Vagina (tissue), 2 donors: ENCODE measurements around the gene GAA.

Experiments used
- CTCF ChIP-seq, 3 experiments: fragments of 450-650 bp in 2 of 3; fragments of 200-600 bp in 1 of 3; sonication (generic) in 1 of 3; IDR thresholded peaks; one replicate each; pipeline ENCODE4 v1.5.1; 2017 to 2019; ENCODE audit warnings: antibody characterized with exemption in 3 of 3, mild to moderate bottlenecking in 2 of 3, moderate library complexity in 2 of 3
- POLR2AphosphoS5 ChIP-seq, 2 donors: sonication (generic); formaldehyde crosslinking; IDR thresholded peaks; one replicate each; pipeline ENCODE4 v1.9.0; 2017; ENCODE audit warnings: antibody characterized with exemption in 2 of 2, mild to moderate bottlenecking in 2 of 2, low read depth in 1 of 2; ENCODE audit not compliant: insufficient read depth in 1 of 2

- TF ChIP-seq CTCF (IDR thresholded peaks at IDR 0.05) = no peak
- no peak for TF ChIP-seq POLR2AphosphoS5 (IDR thresholded peaks at IDR 0.05; ENCODE audit: insufficient read depth in 1 of 2, low read depth in 1 of 2)
Observed at GRCh38 chr17:80160536-80160935, 59.2 kb downstream of the GAA start.
